Esophagus muscularis mucosa (tissue), 4 donors: ENCODE measurements around the gene TMEM126A. TPM values are rescaled to one million over a fixed set of nuclear protein-coding genes. Genes with fewer than 3 reads are reported as not detected.

Experiments
- DNase-seq: peaks from one replicate; pipeline ENCODE4 v3.0.0-alpha.2; 2017; ENCODE audit errors: extremely low spot score
- H3K27ac ChIP-seq, 4 donors: fragments of 200-600 bp; sonication (generic); replicated peaks in 1 of 4; 1 replicate in 3 of 4; 2 replicates in 1 of 4; pipeline ENCODE4 v1.5.1; 2016 to 2019; ENCODE audit warnings: mild to moderate bottlenecking in 1 of 4
- H3K27me3 ChIP-seq, 4 donors: fragments of 200-600 bp; sonication (generic); one replicate each; pipeline versions ENCODE4 v1.5.1 to v1.6.0; 2016 to 2019
- H3K36me3 ChIP-seq, 4 donors: fragments of 200-600 bp; sonication (generic); one replicate each; pipeline ENCODE4 v1.5.1; 2016 to 2019
- H3K4me1 ChIP-seq, 4 donors: fragments of 200-600 bp; sonication (generic); one replicate each; pipeline ENCODE4 v1.5.1; 2016 to 2019
- H3K4me3 ChIP-seq, 4 donors: fragments of 200-600 bp; sonication (generic); 1 replicate in 2 of 4; 2 replicates in 2 of 4; pipeline ENCODE4 v1.5.1; 2016 to 2019; ENCODE audit warnings: mild to moderate bottlenecking in 4 of 4, moderate library complexity in 1 of 4
- H3K9me3 ChIP-seq, 4 donors: fragments of 200-600 bp; sonication (generic); 1 replicate in 3 of 4; 2 replicates in 1 of 4; pipeline ENCODE4 v1.5.1; 2016 to 2019
- CTCF ChIP-seq, 3 experiments: fragments of 200-600 bp in 2 of 3; fragments of 450-650 bp in 1 of 3; sonication (generic) in 2 of 3; IDR thresholded peaks; one replicate each; pipeline ENCODE4 v1.5.1; 2017 to 2019; ENCODE audit warnings: antibody characterized with exemption in 3 of 3, mild to moderate bottlenecking in 2 of 3, moderate library complexity in 1 of 3
- EP300 ChIP-seq: sonication (generic); formaldehyde crosslinking; IDR thresholded peaks from one replicate; pipeline ENCODE4 v1.6.1; 2017; ENCODE audit warnings: antibody characterized with exemption
- POLR2A ChIP-seq: fragments of 450-650 bp; IDR thresholded peaks from one replicate; pipeline ENCODE4 v1.6.1; 2017; ENCODE audit warnings: antibody characterized with exemption, moderate library complexity, mild to moderate bottlenecking, low read depth
- POLR2AphosphoS5 ChIP-seq, 2 donors: sonication (generic); formaldehyde crosslinking; IDR thresholded peaks; one replicate each; pipeline ENCODE4 v1.6.1; 2017; ENCODE audit warnings: antibody characterized with exemption in 2 of 2
- WGBS: methylation state at CpG from one replicate; pipeline ENCODE4 v1.1.5; 2018; 5-methylcytosine and 5-hydroxymethylcytosine counted together
- intact Hi-C: fragments of 100-400 bp; cut with DNase I; formaldehyde crosslinking; loops from one replicate; pipeline ENCODE4 v1.15.1; 2023
- total RNA-seq, 4 donors: library from RNA; depleted of rRNA; stranded (reverse); fragments of >200 nt; gene quantifications; one replicate each; pipeline versions ENCODE4 v1.1.0 to v1.2.1, GENCODE V29; 2016

TMEM126A gene
- total RNA-seq, 4 donors from 2014 or later, result 19.0 to 48.6 (median 26.8) TPM

- H3K4me3 ChIP-seq, result peak overlapping the region; percentile 50 to 62 (median 54)
- H3K9me3 ChIP-seq, result no peaks in the 10 kb centered on the region
- H3K27me3 ChIP-seq, result no peaks in the 10 kb centered on the region
- TF ChIP-seq CTCF (IDR thresholded peaks at IDR 0.05) (no peak), POLR2AphosphoS5 (IDR thresholded peaks at IDR 0.05) (no peak), EP300 (no peak), POLR2A (no peak)
- intact Hi-C loops, result no loop called here
- H3K4me1 ChIP-seq, result peaks cover 16 to 38% (median 31%) of the 10 kb centered on the region in 4 donors
- no peaks in the 10 kb centered on the region for H3K36me3 ChIP-seq
- 46% methylated on average over 15 of the region's 15 CpGs for WGBS
- no peak for DNase-seq
- H3K27ac ChIP-seq, result peak overlapping the region; percentile 76 to 83 (median 80)
Observed at GRCh38 chr11:85685125-85685819, 37.5 kb downstream of the TMEM126A start.

- TF ChIP-seq EP300, result no peak
- TF ChIP-seq CTCF (IDR thresholded peaks at IDR 0.05), result peak in 1 of 3 experiments; percentile 12
- no peak for TF ChIP-seq POLR2A
- peak; percentile 51 to 57 for TF ChIP-seq POLR2AphosphoS5 (IDR thresholded peaks at IDR 0.05)
- H3K4me3 ChIP-seq, result peak within 1 kb of the TSS; percentile 50 to 62 (median 54)
- no peaks in the 10 kb centered on the region for H3K36me3 ChIP-seq
- intact Hi-C loops, result no loop called here
- H3K27ac ChIP-seq, result peak within 1 kb of the TSS; percentile 76 to 83 (median 80)
- peaks cover 16 to 38% (median 31%) of the 10 kb centered on the region in 4 donors for H3K4me1 ChIP-seq
- no peaks in the 10 kb centered on the region for H3K9me3 ChIP-seq
- 22% methylated on average over 13 of the region's 13 CpGs for WGBS
- peak; percentile 94 for DNase-seq
- H3K27me3 ChIP-seq, result no peaks in the 10 kb centered on the region
Observed at GRCh38 chr11:85685820-85686459, 38.2 kb downstream of the TMEM126A start, which contains the start of gene CCDC89. Gene CCDC89 (minus strand): TSS chr11:85686195. CDS start chr11:85686130, 65 bp downstream.

- TF ChIP-seq POLR2A (no peak), POLR2AphosphoS5 (IDR thresholded peaks at IDR 0.05) (no peak), CTCF (IDR thresholded peaks at IDR 0.05) (peak; percentile 19 to 36 (median 19)), EP300 (no peak)
- Histone ChIP-seq H3K36me3 (no peaks in the 10 kb centered on the region), H3K4me3 (no peak overlapping the region), H3K27me3 (no peaks in the 10 kb centered on the region), H3K27ac (no peak overlapping the region), H3K9me3 (no peaks in the 10 kb centered on the region), H3K4me1 (no peaks in the 10 kb centered on the region)
- no peak for DNase-seq
- intact Hi-C loops, result no loop called here
- 100% methylated on average over 1 of the region's 1 CpG for WGBS
Observed at GRCh38 chr11:85694385-85694980, 46.7 kb downstream of the TMEM126A start.

GRCh38 chr11:85695546-85695945 lies 47.8 kb downstream of the TMEM126A start:
- intact Hi-C loops, result no loop called here
- no peaks in the 10 kb centered on the region for H3K36me3 ChIP-seq
- H3K4me1 ChIP-seq, result no peaks in the 10 kb centered on the region
- H3K27me3 ChIP-seq, result no peaks in the 10 kb centered on the region
- H3K4me3 ChIP-seq, result no peak overlapping the region
- H3K27ac ChIP-seq, result no peak overlapping the region
- H3K9me3 ChIP-seq, result no peaks in the 10 kb centered on the region
- TF ChIP-seq POLR2AphosphoS5 (IDR thresholded peaks at IDR 0.05), result no peak
- no peak for TF ChIP-seq POLR2A
- no peak for TF ChIP-seq EP300
- TF ChIP-seq CTCF (IDR thresholded peaks at IDR 0.05), result no peak
- DNase-seq, result no peak
